ENCODE measurements around the gene ABCB8.

ABCB8 gene

GRCh38 chr7:151028131-151028947 lies at the start of gene ABCB8:
ABCB8 (plus strand) TSS chr7:151028450; CDS start chr7:151028516, 66 bp downstream.
- peak; percentile 99 for DNase-seq

DNA sequence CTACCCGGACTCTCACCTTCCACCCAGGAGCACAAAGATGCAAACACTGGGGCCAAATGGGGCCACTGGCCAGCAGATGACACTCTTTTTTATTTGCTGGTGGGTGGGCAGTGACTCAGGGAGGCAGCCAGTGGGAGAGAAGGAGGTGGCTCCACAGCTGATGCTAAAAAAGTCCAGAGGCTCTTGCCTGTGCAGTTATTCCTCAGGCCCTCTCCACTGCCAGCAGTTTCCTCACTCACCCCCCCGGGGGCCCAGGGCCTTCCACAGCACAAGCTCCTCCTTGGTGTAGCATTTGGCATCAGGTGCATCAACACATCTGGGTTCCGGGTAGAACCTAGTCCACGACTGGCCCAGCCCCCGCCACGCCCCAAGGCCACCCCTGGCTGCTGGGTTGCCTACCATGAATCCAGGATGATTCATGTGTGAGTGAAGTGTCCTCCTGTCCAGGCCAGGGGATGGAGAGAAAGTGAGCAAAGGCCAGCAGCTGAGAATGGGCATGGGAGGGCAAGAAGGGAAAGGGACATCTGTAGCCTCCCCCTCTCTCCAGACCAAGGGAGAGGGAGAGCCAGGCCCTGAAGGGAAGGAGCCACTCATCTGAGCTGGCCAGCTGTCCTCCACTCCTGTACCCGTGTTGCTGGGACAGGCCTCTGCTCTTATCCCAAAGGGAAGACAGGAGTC lies 48.4 kb upstream of the ABCB8 start:
- no peak for DNase-seq

DNA sequence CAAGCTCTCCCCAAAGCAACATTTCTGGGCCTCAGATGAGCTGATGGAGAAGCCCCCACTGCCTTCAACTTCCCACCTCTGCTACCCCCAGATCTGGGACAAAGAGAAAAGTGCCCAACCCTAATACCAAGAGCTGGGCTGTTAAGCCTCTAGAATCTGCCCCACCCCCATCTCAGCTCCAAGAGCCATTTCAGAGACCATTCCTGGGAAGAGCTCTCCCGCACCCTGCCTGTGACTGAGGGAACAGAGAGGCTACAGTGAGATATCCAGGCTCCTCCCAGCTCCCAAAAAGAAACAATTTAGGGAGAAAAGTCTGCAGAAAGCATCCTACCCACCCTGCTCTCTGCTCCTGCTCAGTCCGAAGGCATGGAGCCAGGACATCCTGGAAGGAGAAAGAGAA lies 47.6 kb upstream of the ABCB8 start:
- DNase-seq: no peak

- no peak for DNase-seq
Observed at GRCh38 chr7:150981644-150982043, 46.6 kb upstream of the ABCB8 start.

DNA sequence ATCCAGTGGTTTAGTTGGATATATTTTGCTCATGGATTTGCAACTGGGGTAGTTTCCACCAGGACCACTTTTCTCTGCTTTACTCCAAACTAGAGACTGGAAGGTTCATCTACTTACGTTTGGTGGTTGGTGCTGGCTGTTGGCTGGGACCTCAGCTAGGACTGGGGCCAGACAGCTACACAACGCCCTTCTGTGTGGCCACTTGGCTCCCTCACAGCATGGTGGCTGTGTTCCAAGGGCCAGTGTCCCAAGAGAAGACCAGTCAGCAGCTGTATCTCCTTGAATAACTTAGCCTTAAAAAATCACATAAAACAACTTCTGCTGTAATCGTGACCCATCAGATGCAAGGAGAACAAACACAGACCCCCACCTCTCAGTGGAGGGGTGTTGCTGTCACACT lies 45.9 kb upstream of the ABCB8 start:
- no peak for DNase-seq

- no peak for DNase-seq
Observed at GRCh38 chr7:150983893-150984368, 44.3 kb upstream of the ABCB8 start.

DNA sequence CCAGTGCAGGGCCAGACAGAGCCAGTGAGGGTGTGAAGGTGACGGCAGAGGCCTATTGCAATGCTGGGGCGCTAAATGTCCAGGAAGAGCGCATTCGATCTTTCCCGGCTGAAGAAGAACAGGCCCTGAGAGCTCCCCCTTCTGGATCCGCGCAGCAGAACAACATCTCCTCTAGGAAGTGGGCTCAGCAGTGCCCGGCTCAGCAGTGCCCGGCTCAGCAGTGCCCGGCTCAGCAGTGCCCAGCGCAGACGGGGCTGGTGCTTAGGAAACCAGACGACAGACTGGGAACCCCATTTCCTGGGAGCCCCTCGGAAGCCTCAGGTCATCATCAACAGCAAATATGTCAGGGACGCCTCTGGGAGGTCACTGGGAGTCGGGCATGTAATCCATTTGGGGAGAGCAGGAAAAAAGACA lies 42.1 kb upstream of the ABCB8 start:
- peak; percentile 54 for DNase-seq

- no peak for DNase-seq
Observed at GRCh38 chr7:150986556-150986955, 41.7 kb upstream of the ABCB8 start.

DNA sequence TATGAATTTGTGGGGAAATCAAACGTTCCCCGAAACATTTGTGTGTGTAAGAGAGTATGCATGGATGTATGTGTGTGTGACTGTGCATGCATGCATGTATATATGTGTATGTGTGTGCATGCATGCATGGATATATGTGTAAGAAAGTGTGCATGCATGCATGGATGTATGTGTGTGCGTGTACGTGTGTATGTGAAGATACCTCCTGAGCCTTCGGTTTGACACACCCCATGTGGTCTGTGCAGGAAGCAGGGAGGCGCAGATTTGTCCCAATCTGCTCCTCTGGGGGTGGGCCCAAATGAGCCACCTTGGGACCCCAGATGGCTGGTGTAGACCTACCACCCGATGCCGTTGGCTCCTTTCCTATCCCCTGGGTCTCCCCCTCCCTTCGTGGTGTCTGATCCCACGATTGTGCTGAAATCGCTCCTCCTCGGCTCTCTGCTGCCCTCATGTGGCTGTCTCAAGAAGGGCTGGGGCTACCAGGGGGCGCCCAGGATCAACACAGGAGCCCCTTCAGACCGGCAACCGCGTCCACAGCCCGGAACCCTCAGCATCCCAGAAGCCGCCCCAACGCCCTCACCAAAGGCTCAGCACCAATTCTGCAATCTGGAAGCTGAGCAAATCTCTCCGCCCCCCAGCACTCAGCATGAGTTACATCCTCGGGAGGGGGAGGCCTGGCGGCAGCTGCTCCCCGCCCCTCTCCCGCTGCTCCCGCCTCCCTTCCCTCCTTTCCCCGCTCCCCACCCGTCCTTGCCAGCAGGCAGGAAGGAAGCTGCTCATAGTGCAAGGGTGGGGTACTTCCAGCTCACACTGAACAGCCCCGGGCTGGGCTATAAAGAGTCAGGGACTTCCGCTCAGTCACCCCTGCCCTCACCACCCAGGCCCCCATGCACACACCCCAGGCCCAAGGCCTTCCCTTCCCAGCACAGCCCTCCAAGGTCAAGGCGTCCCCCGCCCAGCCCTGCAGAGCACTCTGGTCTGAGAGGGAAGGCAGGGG lies 39.7 kb upstream of the ABCB8 start:
- DNase-seq: peak; percentile 58

- no peak for DNase-seq
Observed at GRCh38 chr7:150989456-150989855, 38.8 kb upstream of the ABCB8 start.

- DNase-seq: no peak
Observed at GRCh38 chr7:150990416-150991186, 37.6 kb upstream of the ABCB8 start, which contains the start of gene NOS3. NOS3 (plus strand) TSS chr7:150991017; CDS start chr7:150993804, 2,787 bp downstream.

- no peak for DNase-seq
Observed at GRCh38 chr7:150992051-150992640, 36.1 kb upstream of the ABCB8 start.

DNA sequence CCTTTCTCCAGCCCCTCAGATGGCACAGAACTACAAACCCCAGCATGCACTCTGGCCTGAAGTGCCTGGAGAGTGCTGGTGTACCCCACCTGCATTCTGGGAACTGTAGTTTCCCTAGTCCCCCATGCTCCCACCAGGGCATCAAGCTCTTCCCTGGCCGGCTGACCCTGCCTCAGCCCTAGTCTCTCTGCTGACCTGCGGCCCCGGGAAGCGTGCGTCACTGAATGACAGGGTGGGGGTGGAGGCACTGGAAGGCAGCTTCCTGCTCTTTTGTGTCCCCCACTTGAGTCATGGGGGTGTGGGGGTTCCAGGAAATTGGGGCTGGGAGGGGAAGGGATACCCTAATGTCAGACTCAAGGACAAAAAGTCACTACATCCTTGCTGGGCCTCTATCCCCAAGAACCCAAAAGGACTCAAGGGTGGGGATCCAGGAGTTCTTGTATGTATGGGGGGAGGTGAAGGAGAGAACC lies 35.4 kb upstream of the ABCB8 start:
- DNase-seq: no peak

DNA sequence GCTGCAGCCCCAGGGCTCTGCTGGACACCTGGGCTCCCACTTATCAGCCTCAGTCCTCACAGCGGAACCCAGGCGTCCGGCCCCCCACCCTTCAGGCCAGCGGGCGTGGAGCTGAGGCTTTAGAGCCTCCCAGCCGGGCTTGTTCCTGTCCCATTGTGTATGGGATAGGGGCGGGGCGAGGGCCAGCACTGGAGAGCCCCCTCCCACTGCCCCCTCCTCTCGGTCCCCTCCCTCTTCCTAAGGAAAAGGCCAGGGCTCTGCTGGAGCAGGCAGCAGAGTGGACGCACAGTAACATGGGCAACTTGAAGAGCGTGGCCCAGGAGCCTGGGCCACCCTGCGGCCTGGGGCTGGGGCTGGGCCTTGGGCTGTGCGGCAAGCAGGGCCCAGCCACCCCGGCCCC lies 34.7 kb upstream of the ABCB8 start:
- no peak for DNase-seq

GRCh38 chr7:150994141-150994837 lies 34.0 kb upstream of the ABCB8 start:
- DNase-seq: no peak

- DNase-seq: no peak
Observed at GRCh38 chr7:150994838-150995510, 33.3 kb upstream of the ABCB8 start.

DNA sequence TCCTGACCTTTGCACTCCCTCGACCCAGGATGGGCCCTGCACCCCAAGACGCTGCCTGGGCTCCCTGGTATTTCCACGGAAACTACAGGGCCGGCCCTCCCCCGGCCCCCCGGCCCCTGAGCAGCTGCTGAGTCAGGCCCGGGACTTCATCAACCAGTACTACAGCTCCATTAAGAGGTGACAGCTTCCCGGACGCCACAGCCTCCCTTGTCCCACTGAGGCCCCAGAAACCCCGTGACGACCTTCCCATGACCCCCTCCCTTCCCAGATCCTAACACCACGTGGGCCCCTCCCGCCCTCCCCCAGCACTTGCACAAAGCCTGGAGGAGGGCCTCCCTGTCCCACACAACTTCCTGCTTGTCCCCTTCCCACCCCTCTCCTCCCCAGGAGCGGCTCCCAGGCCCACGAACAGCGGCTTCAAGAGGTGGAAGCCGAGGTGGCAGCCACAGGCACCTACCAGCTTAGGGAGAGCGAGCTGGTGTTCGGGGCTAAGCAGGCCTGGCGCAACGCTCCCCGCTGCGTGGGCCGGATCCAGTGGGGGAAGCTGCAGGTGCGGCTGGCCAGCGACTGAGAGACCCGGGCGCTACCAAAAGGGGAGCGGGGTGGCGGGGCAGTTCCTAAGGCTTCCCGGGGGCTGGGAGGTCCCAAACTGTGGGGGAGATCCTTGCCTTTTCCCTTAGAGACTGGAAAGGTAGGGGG lies 31.7 kb upstream of the ABCB8 start:
- DNase-seq: no peak

DNA sequence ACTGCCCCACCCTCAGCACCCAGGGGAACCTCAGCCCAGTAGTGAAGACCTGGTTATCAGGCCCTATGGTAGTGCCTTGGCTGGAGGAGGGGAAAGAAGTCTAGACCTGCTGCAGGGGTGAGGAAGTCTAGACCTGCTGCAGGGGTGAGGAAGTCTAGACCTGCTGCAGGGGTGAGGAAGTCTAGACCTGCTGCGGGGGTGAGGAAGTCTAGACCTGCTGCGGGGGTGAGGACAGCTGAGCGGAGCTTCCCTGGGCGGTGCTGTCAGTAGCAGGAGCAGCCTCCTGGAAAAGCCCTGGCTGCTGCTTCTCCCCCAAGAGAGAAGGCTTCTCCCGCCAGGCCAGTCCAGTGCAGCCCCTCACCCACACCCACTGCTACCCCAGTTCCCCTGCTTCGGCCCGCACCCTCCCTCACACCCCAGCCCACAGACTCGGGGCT lies 31.2 kb upstream of the ABCB8 start:
- DNase-seq: no peak

- no peak for DNase-seq
Observed at GRCh38 chr7:150997817-150998216, 30.4 kb upstream of the ABCB8 start.

DNA sequence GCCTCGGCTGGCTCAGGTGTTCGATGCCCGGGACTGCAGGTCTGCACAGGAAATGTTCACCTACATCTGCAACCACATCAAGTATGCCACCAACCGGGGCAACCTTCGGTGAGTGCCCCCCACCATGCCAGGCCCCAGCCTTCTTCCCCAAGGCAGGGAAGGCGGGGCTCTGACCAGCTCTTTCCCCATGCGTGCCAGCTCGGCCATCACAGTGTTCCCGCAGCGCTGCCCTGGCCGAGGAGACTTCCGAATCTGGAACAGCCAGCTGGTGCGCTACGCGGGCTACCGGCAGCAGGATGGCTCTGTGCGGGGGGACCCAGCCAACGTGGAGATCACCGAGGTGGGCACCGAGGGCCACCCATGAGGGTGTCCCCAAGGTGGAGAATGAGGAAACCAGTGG lies 29.9 kb upstream of the ABCB8 start:
- DNase-seq: no peak

Data from activated gamma-delta T cell treated with Interleukin-2 at 50 U/mL for 16 hours (primary cell).